ENCODE results near the gene CAB39. TPM values are rescaled to one million over a fixed set of nuclear protein-coding genes. Genes with fewer than 3 reads are reported as not detected.

The CAB39 gene
- total RNA-seq, 2 donors from 2014 or later, result 87.8 to 121 TPM

- Histone ChIP-seq H3K9me3 (no peaks in the 10 kb centered on the region), H3K4me1 (peaks cover 5% of the 10 kb centered on the region), H3K4me3 (no peak overlapping the region), H3K27me3 (no peaks in the 10 kb centered on the region), H3K9ac (ENCODE audit: low read depth in 2 of 2, low read length in 2 of 2) (no peak overlapping the region), H3K27ac (no peak overlapping the region), H3K36me3 (no peaks in the 10 kb centered on the region)
- intact Hi-C loops (cut with DNase I), result no loop called here
- TF ChIP-seq CTCF (IDR thresholded peaks at IDR 0.05), result no peak
- DNase-seq, result no peak
Observed at GRCh38 chr2:230672836-230673235, 39.8 kb upstream of the CAB39 start.

GRCh38 chr2:230674401-230674800 is 38.2 kb upstream of the CAB39 start:
- no peaks in the 10 kb centered on the region for H3K9me3 ChIP-seq
- TF ChIP-seq CTCF (IDR thresholded peaks at IDR 0.05), result no peak
- no peaks in the 10 kb centered on the region for H3K36me3 ChIP-seq
- H3K4me1 ChIP-seq, result no peaks in the 10 kb centered on the region
- H3K27ac ChIP-seq, result no peak overlapping the region
- no peak for DNase-seq
- H3K4me3 ChIP-seq, result no peak overlapping the region
- intact Hi-C loops (cut with DNase I), result no loop called here
- H3K9ac ChIP-seq (ENCODE audit: low read depth in 2 of 2, low read length in 2 of 2), result no peak overlapping the region
- no peaks in the 10 kb centered on the region for H3K27me3 ChIP-seq

- H3K4me3 ChIP-seq, result no peak overlapping the region
- H3K27ac ChIP-seq, result no peak overlapping the region
- H3K36me3 ChIP-seq, result no peaks in the 10 kb centered on the region
- H3K9ac ChIP-seq (ENCODE audit: low read depth in 2 of 2, low read length in 2 of 2), result no peak overlapping the region
- no peaks in the 10 kb centered on the region for H3K9me3 ChIP-seq
- no peaks in the 10 kb centered on the region for H3K27me3 ChIP-seq
- DNase-seq, result no peak
- intact Hi-C loops (cut with DNase I), result no loop called here
- TF ChIP-seq CTCF (IDR thresholded peaks at IDR 0.05), result no peak
- H3K4me1 ChIP-seq, result no peaks in the 10 kb centered on the region
Observed at GRCh38 chr2:230674966-230675672, 37.5 kb upstream of the CAB39 start.

GRCh38 chr2:230676546-230676945 is 36.1 kb upstream of the CAB39 start:
- no peaks in the 10 kb centered on the region for H3K4me1 ChIP-seq
- no peak overlapping the region for H3K4me3 ChIP-seq
- H3K27me3 ChIP-seq, result no peaks in the 10 kb centered on the region
- no peaks in the 10 kb centered on the region for H3K36me3 ChIP-seq
- no peak overlapping the region for H3K27ac ChIP-seq
- DNase-seq, result no peak
- no peak for TF ChIP-seq CTCF (IDR thresholded peaks at IDR 0.05)
- no peak overlapping the region for H3K9ac ChIP-seq (ENCODE audit: low read depth in 2 of 2, low read length in 2 of 2)
- H3K9me3 ChIP-seq, result no peaks in the 10 kb centered on the region
- intact Hi-C loops (cut with DNase I), result no loop called here

- Histone ChIP-seq H3K4me3 (no peak overlapping the region), H3K9me3 (no peaks in the 10 kb centered on the region), H3K36me3 (no peaks in the 10 kb centered on the region), H3K4me1 (no peaks in the 10 kb centered on the region), H3K27ac (no peak overlapping the region), H3K27me3 (no peaks in the 10 kb centered on the region), H3K9ac (ENCODE audit: low read depth in 2 of 2, low read length in 2 of 2) (no peak overlapping the region)
- TF ChIP-seq CTCF (IDR thresholded peaks at IDR 0.05), result no peak
- intact Hi-C loops (cut with DNase I), result no loop called here
- no peak for DNase-seq
Observed at GRCh38 chr2:230677201-230677946, 35.3 kb upstream of the CAB39 start.

Measured in colonic mucosa (tissue), 4 donors.